ENCODE measurements around the gene FGFR2. TPM values are rescaled to one million over a fixed set of nuclear protein-coding genes. Genes with fewer than 3 reads are reported as not detected.

The FGFR2 gene
- total RNA-seq, 1 experiment from 2014 or later, result 0.54 TPM

GRCh38 chr10:121501796-121502195, 96.4 kb downstream of the FGFR2 start:
- DNase-seq (ENCODE audit: extremely low read depth, low read depth), result no peak

DNA sequence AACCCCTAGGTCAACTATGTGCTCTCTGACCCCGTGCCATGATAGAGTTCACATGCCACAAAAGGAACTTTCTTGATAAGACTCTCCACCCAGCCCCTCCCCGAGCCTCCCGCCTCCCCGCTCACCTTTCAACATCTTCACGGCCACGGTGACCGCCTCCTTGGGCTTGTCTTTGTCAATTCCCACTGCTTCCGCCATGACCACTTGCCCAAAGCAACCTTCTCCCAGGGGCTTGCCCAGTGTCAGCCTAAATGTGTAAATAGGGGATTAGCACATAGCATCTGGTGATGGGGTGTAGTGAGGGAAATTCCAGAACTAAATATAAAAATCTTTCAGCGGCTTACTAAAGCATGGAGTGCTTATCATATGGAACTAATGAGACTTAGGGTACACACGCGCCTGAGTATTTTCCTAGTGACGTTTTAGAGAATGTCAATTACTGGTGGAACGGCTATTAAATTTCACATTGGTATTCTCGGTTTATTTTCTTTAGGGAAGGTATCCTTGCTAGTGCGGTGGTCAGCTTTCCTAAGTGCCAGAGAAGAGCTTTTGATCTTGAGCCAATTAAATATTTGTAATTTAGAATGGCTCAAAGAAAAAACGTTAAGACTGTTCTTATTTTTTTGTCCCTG, 97.4 kb downstream of the FGFR2 start:
- no peak for DNase-seq (ENCODE audit: extremely low read depth, low read depth)

DNA sequence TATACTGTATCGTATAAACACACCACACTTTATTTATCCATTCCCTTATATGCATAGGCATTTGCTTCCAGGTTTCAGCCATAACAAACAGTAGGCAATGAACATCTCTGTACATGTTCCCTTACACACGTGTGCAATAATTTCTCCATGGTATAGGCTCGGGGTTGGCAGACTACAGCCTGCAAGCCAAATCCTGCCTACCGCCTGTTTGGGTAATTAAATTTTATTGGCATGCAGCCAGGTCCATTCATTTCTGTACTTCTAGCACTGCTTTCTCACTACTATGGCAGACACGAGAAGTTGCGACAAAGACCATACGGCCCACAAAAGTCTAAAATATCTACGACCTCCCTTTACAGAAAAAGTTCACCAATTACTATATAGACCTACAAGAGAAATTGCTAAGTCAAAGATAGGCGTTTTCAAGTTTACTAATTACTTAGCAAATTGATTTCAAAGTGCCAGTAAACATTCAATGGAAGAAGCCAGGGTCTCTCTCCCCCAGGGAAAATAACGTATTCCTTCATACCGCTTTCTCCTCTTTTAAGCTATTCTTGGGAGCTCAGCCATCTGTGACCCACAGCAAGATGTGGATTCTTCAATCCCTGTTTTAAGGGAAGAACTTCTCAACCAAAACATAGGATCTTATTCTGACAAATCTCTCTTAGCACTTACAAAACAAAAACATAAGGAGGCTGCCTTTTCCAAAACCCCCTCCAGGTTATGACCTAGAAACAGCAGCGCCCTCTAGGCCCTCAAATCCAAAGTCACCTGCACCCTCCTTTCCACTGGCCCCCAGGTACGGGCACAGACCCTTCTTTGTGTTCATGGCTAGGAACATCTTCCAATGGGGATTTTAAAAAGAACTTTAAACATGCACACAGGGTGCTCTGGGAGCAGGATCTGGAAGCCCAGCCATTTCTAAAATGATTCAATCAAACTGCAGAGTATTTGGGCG, 100.5 kb downstream of the FGFR2 start:
- no peak for DNase-seq (ENCODE audit: extremely low read depth, low read depth)

DNA sequence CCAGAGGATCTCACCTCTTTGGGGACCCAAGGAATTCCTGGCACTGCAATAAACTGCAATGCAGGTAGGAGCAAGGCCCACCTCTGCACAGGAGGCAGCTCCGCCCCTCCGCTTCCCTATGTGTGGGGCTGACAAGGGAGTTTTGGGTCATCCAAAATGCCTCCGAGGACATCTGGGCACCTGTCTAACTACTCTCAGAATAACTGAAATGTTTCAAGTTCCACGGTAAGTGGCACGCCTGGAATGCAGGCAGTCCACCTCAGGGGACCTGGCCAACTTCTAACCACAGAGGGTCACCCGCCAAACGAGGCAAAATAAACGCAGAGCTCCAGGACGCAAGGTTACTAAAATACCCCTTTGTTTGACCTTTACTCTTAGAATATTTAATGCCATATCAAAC, 102.5 kb downstream of the FGFR2 start:
- no peak for DNase-seq (ENCODE audit: extremely low read depth, low read depth)

GRCh38 chr10:121494296-121494695, 103.9 kb downstream of the FGFR2 start:
- DNase-seq (ENCODE audit: extremely low read depth, low read depth), result no peak

DNA sequence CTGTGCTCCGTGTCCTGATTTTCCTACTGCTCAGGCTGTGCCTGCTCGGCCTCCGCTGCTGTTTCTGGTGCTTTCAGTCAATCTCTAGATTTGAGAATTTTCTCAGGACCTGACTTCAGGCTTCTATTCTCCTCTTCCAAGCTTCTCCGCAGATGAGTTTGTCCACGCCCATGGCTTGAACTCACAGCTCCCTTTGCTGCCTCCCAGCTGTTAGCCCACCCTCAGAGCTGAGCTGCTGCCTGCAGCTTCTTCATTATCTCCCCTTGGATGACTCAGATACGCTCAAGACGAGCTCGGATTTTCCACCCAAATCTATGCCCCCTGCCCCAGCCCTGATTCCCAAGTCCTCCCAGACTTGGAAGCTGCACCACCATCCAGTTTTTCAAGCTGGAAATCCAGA, 104.7 kb downstream of the FGFR2 start:
- DNase-seq (ENCODE audit: extremely low read depth, low read depth), result no peak

- DNase-seq (ENCODE audit: extremely low read depth, low read depth), result no peak
Observed at GRCh38 chr10:121490871-121491519, 107.2 kb downstream of the FGFR2 start.

DNA sequence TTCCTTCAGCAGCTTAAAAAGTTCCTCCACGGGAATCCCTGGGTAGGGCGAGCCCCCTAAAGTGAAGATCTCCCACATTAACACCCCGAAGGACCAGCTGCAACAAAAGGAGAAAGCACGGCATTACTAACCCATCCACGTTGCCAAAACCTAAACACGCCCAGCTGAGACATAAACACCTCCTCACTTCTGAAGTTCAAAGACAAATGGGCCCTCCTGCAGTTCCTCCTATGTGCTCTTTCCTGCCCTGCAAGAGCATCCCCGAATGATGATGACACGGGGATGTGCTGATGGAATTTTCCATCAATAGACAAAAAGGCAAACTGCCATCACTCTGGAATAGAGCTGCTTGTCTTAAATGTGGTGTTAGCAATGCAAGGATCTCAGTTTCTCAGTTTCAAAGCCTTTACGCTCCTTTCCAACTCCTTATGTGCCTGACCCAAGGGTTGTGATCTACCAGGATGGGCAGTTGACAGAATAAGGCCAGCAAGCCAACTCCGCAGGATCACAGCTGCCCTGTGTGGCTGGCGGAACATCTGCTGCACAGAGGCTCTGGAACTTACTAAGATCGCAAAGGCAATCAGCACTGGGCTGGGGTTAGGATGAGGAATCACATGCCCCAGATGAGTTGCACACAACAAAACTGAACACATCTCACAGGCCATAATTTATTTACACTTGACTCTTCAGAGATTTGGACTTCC, 112.7 kb downstream of the FGFR2 start:
- no peak for DNase-seq (ENCODE audit: extremely low read depth, low read depth)

DNA sequence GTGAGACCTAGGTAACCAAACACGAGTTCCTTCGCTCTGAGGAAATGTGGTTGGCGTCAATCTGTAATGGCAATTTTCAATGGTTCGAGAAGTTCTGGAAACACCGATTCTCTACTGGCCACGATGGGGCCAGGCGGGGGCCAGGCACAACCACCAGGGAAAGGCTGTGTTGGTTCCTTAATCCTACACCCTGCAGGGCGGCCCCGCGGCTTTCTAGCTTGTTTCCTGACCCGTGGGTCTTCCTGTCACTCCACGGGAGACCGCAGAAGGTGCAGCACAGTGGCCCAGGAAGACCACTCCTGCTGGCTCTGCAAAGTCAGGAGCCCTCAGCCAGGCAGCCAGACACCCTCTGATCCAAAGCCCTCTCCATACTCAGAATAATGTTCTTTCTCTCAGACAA, 113.4 kb downstream of the FGFR2 start:
- no peak for DNase-seq (ENCODE audit: extremely low read depth, low read depth)

DNA sequence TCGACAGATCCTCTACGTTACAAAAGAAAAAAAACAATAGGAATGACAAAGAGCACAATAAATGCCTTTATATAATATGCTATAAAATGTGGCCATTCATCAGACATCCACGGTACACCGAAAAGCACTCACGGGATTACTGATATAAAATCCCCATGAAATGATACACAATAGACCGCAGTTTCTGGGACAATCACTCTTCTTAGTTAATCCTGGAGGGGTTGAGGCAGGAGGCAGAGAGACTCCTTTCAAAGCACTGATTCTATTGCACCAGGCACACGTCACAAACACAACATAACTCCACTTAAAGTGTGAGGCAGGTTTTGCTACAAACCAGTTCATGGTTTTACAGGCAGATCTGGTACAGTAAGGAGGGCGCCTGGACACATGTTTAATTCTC, 113.8 kb downstream of the FGFR2 start:
- DNase-seq (ENCODE audit: extremely low read depth, low read depth), result no peak

- DNase-seq (ENCODE audit: extremely low read depth, low read depth), result no peak
Observed at GRCh38 chr10:121481180-121481579, 117.1 kb downstream of the FGFR2 start.

GRCh38 chr10:121478556-121478955, 119.7 kb downstream of the FGFR2 start:
- no peak for DNase-seq (ENCODE audit: extremely low read depth, low read depth)

- DNase-seq (ENCODE audit: extremely low read depth, low read depth), result no peak
Observed at GRCh38 chr10:121469797-121470606, 128.2 kb downstream of the FGFR2 start.

DNA sequence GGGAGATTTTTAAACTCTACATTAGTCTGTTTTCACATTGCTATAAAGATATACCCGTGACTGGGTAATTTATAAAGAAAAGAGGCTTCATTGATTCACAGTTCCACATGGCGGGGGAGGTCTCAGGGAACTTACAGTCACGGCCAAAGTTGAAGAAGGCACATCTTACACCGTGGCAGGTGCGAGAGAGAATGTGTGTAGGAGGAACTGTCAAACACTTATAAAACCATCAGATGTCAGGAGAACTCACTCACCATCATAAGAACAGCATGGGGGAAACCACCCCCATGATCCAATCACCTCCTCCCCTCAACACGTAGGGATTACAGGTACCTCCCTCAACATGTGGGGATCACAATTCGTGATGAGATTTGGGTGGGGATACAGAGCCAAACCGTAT, 129.5 kb downstream of the FGFR2 start:
- no peak for DNase-seq (ENCODE audit: extremely low read depth, low read depth)

DNA sequence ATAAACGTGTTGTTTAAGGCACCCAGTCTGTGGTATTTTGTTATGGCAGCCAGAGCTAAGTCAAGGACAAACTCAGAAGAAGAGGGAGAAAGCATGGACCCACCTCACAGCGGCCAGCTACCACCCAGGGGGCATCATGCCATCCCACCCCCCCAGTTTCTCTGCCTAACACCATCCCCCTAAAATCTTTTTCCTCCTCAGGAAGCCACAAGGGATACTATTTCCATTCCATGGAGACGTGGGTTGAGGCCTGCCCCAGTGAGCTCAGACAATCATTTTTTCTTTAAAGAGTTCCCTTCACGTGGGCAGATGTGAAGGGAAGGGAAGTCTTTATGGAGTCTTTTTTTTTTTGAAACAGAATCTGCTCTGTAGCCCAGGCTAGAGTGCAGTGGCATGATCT, 131.8 kb downstream of the FGFR2 start:
- DNase-seq (ENCODE audit: extremely low read depth, low read depth), result no peak

- no peak for DNase-seq (ENCODE audit: extremely low read depth, low read depth)
Observed at GRCh38 chr10:121465215-121465614, 133.0 kb downstream of the FGFR2 start.

GRCh38 chr10:121464517-121464916, 133.7 kb downstream of the FGFR2 start:
- no peak for DNase-seq (ENCODE audit: extremely low read depth, low read depth)

- no peak for DNase-seq (ENCODE audit: extremely low read depth, low read depth)
Observed at GRCh38 chr10:121462955-121463354, 135.3 kb downstream of the FGFR2 start.

GRCh38 chr10:121462281-121462680, 136.0 kb downstream of the FGFR2 start:
- DNase-seq (ENCODE audit: extremely low read depth, low read depth), result no peak

GRCh38 chr10:121461307-121461706, 136.9 kb downstream of the FGFR2 start:
- no peak for DNase-seq (ENCODE audit: extremely low read depth, low read depth)
